ENCODE measurements around the gene NSL1. TPM values are rescaled to one million over a fixed set of nuclear protein-coding genes. Genes with fewer than 3 reads are reported as not detected.
"Not testable (repeated sequence)": the region's sequence is repeated elsewhere in the genome, so short reads cannot be mapped to it uniquely, and the experiment has no call there.

Gene NSL1
- total RNA-seq, 2 experiments from 2014 or later: 42.8 to 46.0 TPM

- POLR2A ChIA-PET, H3K9me3 Mint-ChIP-seq: not testable (repeated sequence)
- CTCF ChIA-PET: interaction anchor here (1.3 kb wide), 1 partner anchor 47 kb away, joined by 4 read pairs; no protein-coding TSS in a partner anchor
Observed at GRCh38 chr1:212711974-212712373, 79.6 kb downstream of the NSL1 start.

GRCh38 chr1:212710566-212710965 lies 81.0 kb downstream of the NSL1 start:
- Mint-ChIP-seq H3K9me3 (peaks cover under 1% of the 10 kb centered on the region), H3K27me3 (no peaks in the 10 kb centered on the region), H3K4me1 (peaks cover 12% of the 10 kb centered on the region), H3K4me3 (no peak overlapping the region), H3K27ac (no peak overlapping the region), H3K36me3 (ENCODE audit: low read depth) (no peaks in the 10 kb centered on the region)
- CTCF ChIA-PET: interaction anchor here (0.7 to 1.0 kb wide), 2 partner anchors 10 to 234 kb away, joined by 3 read pairs; no protein-coding TSS in a partner anchor
- no peak for DNase-seq
- POLR2A ChIA-PET: no interaction called here

More at GRCh38 chr1:212711974-212712373, 79.6 kb downstream of the NSL1 start:
- H3K4me3 Mint-ChIP-seq; DNase-seq; H3K27ac Mint-ChIP-seq; H3K36me3 Mint-ChIP-seq (ENCODE audit: low read depth); H3K27me3 Mint-ChIP-seq: not testable (repeated sequence)
- H3K4me1 Mint-ChIP-seq: peaks cover 12% of the 10 kb centered on the region

GRCh38 chr1:212703991-212704564 lies 87.5 kb downstream of the NSL1 start:
- H3K9me3 Mint-ChIP-seq: no peaks in the 10 kb centered on the region
- H3K4me3 Mint-ChIP-seq: no peak overlapping the region
- no peak for DNase-seq
- no peak overlapping the region for H3K27ac Mint-ChIP-seq
- H3K27me3 Mint-ChIP-seq: peaks cover 14% of the 10 kb centered on the region
- CTCF ChIA-PET: interaction anchor here (0.6 to 1.3 kb wide), 3 partner anchors 28 to 352 kb away, joined by 3 read pairs; no protein-coding TSS in a partner anchor
- H3K4me1 Mint-ChIP-seq: peaks cover 28% of the 10 kb centered on the region
- POLR2A ChIA-PET: no interaction called here
- H3K36me3 Mint-ChIP-seq (ENCODE audit: low read depth): no peaks in the 10 kb centered on the region

- Mint-ChIP-seq H3K36me3 (ENCODE audit: low read depth) (no peaks in the 10 kb centered on the region), H3K4me1 (peaks cover 39% of the 10 kb centered on the region), H3K4me3 (no peak overlapping the region), H3K27ac (no peak overlapping the region), H3K9me3 (no peaks in the 10 kb centered on the region), H3K27me3 (peaks cover 18% of the 10 kb centered on the region)
- DNase-seq: no peak
- ChIA-PET POLR2A (interaction anchor here (0.7 kb wide), 1 partner anchor 9 kb away, joined by 3 read pairs; no protein-coding TSS in a partner anchor), CTCF (no interaction called here)
Observed at GRCh38 chr1:212702672-212703071, 88.9 kb downstream of the NSL1 start.

GRCh38 chr1:212701910-212702309 lies 89.7 kb downstream of the NSL1 start:
- DNase-seq: no peak
- Mint-ChIP-seq H3K27me3 (peaks cover 18% of the 10 kb centered on the region), H3K4me1 (peaks cover 46% of the 10 kb centered on the region), H3K4me3 (no peak overlapping the region), H3K36me3 (ENCODE audit: low read depth) (no peaks in the 10 kb centered on the region), H3K9me3 (no peaks in the 10 kb centered on the region), H3K27ac (no peak overlapping the region)
- ChIA-PET POLR2A (interaction anchor here (0.9 kb wide), 1 partner anchor 93 kb away, joined by 3 read pairs; the partner anchor contains the start of gene ATF3), CTCF (interaction anchor here (0.6 to 1.9 kb wide), 13 partner anchors 9 to 224 kb away, joined by 3 to 9 read pairs (median 3); no protein-coding TSS in a partner anchor)

- peak overlapping the region; percentile 36 for H3K27ac Mint-ChIP-seq
- ChIA-PET POLR2A (interaction anchor here (0.9 kb wide), 1 partner anchor 93 kb away, joined by 3 read pairs; the partner anchor contains the start of gene ATF3), CTCF (interaction anchor here (0.6 to 1.9 kb wide), 16 partner anchors 8 to 223 kb away, joined by 3 to 9 read pairs (median 3); no protein-coding TSS in a partner anchor)
- H3K4me1 Mint-ChIP-seq: peaks cover 54% of the 10 kb centered on the region
- no peaks in the 10 kb centered on the region for H3K9me3 Mint-ChIP-seq
- DNase-seq: no peak
- peaks cover 3% of the 10 kb centered on the region for H3K36me3 Mint-ChIP-seq (ENCODE audit: low read depth)
- H3K27me3 Mint-ChIP-seq: peaks cover 21% of the 10 kb centered on the region
- peak overlapping the region; percentile 72 for H3K4me3 Mint-ChIP-seq
Observed at GRCh38 chr1:212700892-212701819, 90.4 kb downstream of the NSL1 start.

GRCh38 chr1:212700223-212700891 lies 91.2 kb downstream of the NSL1 start:
- POLR2A ChIA-PET: no interaction called here
- CTCF ChIA-PET: interaction anchor here (0.8 to 1.9 kb wide), 8 partner anchors 14 to 63 kb away, joined by 3 to 9 read pairs (median 6); no protein-coding TSS in a partner anchor
- no peaks in the 10 kb centered on the region for H3K9me3 Mint-ChIP-seq
- H3K27me3 Mint-ChIP-seq: peaks cover 21% of the 10 kb centered on the region
- H3K4me3 Mint-ChIP-seq: peak overlapping the region; percentile 72
- DNase-seq: peak; percentile 32
- H3K27ac Mint-ChIP-seq: peak overlapping the region; percentile 36
- H3K36me3 Mint-ChIP-seq (ENCODE audit: low read depth): peaks cover 6% of the 10 kb centered on the region
- peaks cover 54% of the 10 kb centered on the region for H3K4me1 Mint-ChIP-seq

- ChIA-PET POLR2A (interaction anchor here (0.5 kb wide), 1 partner anchor 410 kb away, joined by 3 read pairs; no protein-coding TSS in a partner anchor), CTCF (interaction anchor here (0.6 to 2.6 kb wide), 10 partner anchors 15 to 220 kb away, joined by 3 to 11 read pairs (median 4); no protein-coding TSS in a partner anchor)
- Mint-ChIP-seq H3K9me3 (no peaks in the 10 kb centered on the region), H3K4me3 (peak within 1 kb of the TSS; percentile 74), H3K27me3 (peaks cover 21% of the 10 kb centered on the region), H3K4me1 (peaks cover 54% of the 10 kb centered on the region), H3K36me3 (ENCODE audit: low read depth) (peaks cover 6% of the 10 kb centered on the region), H3K27ac (peak within 1 kb of the TSS; percentile 75)
- DNase-seq: peak; percentile 22
Observed at GRCh38 chr1:212699625-212700222, 91.9 kb downstream of the NSL1 start, which contains the start of gene BATF3. Gene BATF3, minus strand, starts transcription at chr1:212699840. Its CDS starts 78 bp downstream, at chr1:212699762.

GRCh38 chr1:212699104-212699624 lies 92.4 kb downstream of the NSL1 start:
- Mint-ChIP-seq H3K27me3 (peaks cover 21% of the 10 kb centered on the region), H3K9me3 (no peaks in the 10 kb centered on the region), H3K4me1 (peaks cover 53% of the 10 kb centered on the region), H3K4me3 (peak overlapping the region; percentile 74), H3K27ac (peak overlapping the region; percentile 75), H3K36me3 (ENCODE audit: low read depth) (peaks cover 6% of the 10 kb centered on the region)
- CTCF ChIA-PET: interaction anchor here (0.6 to 2.6 kb wide), 18 partner anchors 9 to 549 kb away, joined by 3 to 11 read pairs (median 4); no protein-coding TSS in a partner anchor
- POLR2A ChIA-PET: interaction anchor here (0.5 to 0.6 kb wide), 2 partner anchors 28 to 410 kb away, joined by 3 read pairs; no protein-coding TSS in a partner anchor
- peak; percentile 46 for DNase-seq

- peaks cover 47% of the 10 kb centered on the region for H3K4me1 Mint-ChIP-seq
- ChIA-PET CTCF (interaction anchor here (0.6 to 2.6 kb wide), 17 partner anchors 8 to 548 kb away, joined by 3 to 11 read pairs (median 4); no protein-coding TSS in a partner anchor), POLR2A (interaction anchor here (0.6 kb wide), 1 partner anchor 28 kb away, joined by 3 read pairs; no protein-coding TSS in a partner anchor)
- H3K27ac Mint-ChIP-seq: peak overlapping the region; percentile 70
- DNase-seq: no peak
- no peaks in the 10 kb centered on the region for H3K9me3 Mint-ChIP-seq
- H3K27me3 Mint-ChIP-seq: peaks cover 21% of the 10 kb centered on the region
- H3K4me3 Mint-ChIP-seq: peak overlapping the region; percentile 74
- H3K36me3 Mint-ChIP-seq (ENCODE audit: low read depth): peaks cover 6% of the 10 kb centered on the region
Observed at GRCh38 chr1:212698467-212699103, 93.0 kb downstream of the NSL1 start.

- peak overlapping the region; percentile 12 for H3K4me3 Mint-ChIP-seq
- peak overlapping the region; percentile 48 for H3K27ac Mint-ChIP-seq
- H3K9me3 Mint-ChIP-seq: no peaks in the 10 kb centered on the region
- H3K36me3 Mint-ChIP-seq (ENCODE audit: low read depth): peaks cover 6% of the 10 kb centered on the region
- POLR2A ChIA-PET: no interaction called here
- H3K27me3 Mint-ChIP-seq: peaks cover 19% of the 10 kb centered on the region
- DNase-seq: no peak
- CTCF ChIA-PET: interaction anchor here (1.0 to 2.6 kb wide), 7 partner anchors 10 to 334 kb away, joined by 3 to 7 read pairs (median 3); no protein-coding TSS in a partner anchor
- peaks cover 36% of the 10 kb centered on the region for H3K4me1 Mint-ChIP-seq
Observed at GRCh38 chr1:212696721-212697331, 94.8 kb downstream of the NSL1 start.
